LNCaP clone FGC (cell line): Measurements from ENCODE around the gene PAF1.

Source experiments
- DNase-seq: peaks from one replicate; pipeline ENCODE4 v3.0.0-alpha.2; 2011; ENCODE audit warnings: low read depth
- H3K4me3 ChIP-seq: 2 replicates; pipeline ENCODE4 v1.5.1; 2011; ENCODE audit warnings: mild to moderate bottlenecking, low read depth, low read length, control low read depth
- TF ChIP-seq, protein P1 (sequence below): IDR thresholded peaks from 2 replicates; pipeline ENCODE4 v1.5.1; 2012; ENCODE audit warnings: mild to moderate bottlenecking; ENCODE audit not compliant: control insufficient read depth, insufficient read depth; ENCODE audit errors: extremely low read depth

Gene PAF1

DNA sequence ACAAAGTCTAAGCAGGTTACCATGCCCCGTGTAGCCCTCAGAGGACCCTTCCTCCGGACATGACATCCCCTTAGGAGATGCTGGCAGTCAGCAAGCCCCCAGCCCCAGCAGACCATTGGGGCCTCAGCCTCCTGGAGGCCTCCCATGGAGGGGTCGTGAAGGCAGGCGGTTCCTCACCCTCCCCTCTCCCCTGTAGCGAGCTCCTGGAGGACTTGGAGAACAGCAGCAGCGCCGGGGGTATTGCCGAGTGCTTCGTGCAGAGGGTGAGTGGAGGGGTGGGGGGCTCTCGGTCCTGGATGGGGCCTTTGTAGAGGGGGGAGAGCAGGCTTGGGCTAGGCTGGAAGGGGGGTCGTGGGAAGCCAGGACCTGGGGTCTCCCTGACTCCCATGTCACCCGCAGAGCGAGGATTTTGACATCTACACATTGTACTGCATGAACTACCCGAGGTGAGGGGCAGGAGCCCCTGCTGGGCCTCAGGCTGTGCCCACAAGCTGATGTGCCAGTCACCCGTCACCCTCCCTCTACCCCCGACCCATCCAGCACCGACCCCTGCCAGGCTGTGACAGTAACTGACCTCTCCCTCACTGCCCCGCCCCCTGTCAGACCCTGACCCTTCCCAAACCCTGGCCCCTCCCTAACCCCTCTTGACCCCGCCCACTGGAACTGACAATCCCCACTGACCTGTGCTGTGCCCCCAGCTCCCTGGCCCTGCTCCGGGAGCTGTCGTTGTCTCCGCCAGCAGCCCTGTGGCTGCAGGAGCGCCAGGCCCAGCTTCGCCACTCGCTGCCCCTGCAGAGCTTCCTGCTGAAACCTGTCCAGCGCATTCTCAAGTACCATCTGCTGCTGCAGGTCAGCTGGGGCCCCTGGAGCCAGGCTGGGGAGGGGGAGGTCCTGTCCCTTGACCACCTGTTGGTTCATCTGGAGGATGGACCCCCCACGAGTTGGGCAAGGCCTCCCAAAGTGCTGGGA is 25.5 kb upstream of the PAF1 start:
- TF ChIP-seq, protein P1, sequence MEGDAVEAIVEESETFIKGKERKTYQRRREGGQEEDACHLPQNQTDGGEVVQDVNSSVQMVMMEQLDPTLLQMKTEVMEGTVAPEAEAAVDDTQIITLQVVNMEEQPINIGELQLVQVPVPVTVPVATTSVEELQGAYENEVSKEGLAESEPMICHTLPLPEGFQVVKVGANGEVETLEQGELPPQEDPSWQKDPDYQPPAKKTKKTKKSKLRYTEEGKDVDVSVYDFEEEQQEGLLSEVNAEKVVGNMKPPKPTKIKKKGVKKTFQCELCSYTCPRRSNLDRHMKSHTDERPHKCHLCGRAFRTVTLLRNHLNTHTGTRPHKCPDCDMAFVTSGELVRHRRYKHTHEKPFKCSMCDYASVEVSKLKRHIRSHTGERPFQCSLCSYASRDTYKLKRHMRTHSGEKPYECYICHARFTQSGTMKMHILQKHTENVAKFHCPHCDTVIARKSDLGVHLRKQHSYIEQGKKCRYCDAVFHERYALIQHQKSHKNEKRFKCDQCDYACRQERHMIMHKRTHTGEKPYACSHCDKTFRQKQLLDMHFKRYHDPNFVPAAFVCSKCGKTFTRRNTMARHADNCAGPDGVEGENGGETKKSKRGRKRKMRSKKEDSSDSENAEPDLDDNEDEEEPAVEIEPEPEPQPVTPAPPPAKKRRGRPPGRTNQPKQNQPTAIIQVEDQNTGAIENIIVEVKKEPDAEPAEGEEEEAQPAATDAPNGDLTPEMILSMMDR: no peak
- H3K4me3 ChIP-seq: no peak overlapping the region
- no peak for DNase-seq

DNA sequence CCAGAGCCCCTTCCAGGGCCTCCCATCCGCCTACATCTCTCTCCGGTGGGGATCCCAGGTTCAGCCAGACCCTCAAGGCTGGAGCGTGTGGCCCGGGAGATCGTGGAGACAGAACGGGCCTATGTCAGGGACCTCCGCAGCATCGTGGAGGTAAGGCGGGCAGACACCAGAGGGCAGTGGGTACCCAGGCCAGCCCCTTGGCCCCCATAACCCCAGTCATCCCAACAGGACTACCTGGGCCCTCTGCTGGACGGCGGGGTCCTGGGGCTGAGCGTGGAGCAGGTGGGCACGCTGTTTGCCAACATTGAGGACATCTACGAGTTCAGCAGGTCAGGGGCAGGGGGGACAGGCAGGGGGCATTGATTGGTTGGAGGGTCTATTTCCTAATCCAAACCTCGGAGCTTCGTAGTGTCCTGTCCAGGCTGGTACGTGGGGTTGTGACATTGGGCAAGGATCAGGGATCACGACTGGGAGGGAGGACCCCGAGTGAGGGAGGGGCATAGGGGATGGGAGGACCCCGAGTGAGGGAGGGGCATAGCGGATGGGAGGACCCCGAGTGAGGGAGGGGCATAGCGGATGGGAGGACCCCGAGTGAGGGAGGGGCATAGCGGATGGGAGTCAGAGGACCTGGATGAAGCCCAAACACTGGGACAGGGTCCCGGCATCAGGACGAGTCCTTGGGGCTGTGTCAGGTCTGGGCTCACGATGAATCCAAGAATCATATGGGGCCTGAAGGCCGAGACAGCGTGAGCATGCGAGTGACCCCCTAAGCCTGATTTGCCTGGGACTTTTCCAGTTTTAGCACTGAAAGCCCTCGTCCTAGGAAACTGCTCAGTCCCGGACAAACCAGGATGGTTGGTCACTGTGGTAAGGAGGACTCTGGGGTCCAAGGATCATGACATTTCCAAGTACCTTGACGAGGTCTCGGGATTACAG is 24.5 kb upstream of the PAF1 start:
- H3K4me3 ChIP-seq: no peak overlapping the region
- DNase-seq: no peak
- TF ChIP-seq, protein P1: no peak

DNA sequence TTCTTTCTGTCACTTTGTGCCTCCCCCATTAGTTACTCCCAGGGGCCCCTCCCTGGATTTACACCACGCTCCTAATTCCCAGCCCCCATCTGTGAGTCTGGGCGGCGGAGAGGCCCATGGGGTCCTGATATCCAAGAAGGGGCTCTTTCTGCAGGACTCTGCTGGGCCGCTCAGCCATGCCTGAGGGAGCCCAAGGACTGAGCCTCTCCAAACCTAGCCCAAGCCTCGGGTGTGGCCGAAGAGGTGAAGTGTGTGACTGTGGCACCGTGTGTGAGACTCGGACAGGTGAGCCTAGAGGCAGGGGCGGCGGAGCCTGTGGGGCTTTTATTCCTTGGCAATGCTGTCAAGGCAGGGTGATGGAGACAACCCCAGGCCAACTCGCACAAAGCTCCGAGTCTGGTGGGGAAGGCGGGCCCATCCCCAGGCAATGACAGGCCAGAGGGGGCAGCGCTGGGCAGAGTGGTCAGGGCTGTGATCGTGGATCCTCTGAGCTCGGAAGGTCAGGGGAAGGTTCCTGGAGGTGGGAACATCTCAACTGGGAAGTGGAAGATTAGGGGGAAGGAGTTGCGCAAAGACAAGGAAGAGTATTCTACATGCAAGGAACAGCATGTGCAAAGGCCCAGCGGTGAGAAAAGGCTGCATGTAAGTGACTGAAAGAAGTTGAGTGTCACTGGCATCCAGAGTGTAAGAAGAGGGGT is 23.2 kb upstream of the PAF1 start:
- TF ChIP-seq, protein P1: 0 out of 2 replicates have a peak, but pooled peaks have one; percentile 9
- no peak overlapping the region for H3K4me3 ChIP-seq
- DNase-seq: no peak

DNA sequence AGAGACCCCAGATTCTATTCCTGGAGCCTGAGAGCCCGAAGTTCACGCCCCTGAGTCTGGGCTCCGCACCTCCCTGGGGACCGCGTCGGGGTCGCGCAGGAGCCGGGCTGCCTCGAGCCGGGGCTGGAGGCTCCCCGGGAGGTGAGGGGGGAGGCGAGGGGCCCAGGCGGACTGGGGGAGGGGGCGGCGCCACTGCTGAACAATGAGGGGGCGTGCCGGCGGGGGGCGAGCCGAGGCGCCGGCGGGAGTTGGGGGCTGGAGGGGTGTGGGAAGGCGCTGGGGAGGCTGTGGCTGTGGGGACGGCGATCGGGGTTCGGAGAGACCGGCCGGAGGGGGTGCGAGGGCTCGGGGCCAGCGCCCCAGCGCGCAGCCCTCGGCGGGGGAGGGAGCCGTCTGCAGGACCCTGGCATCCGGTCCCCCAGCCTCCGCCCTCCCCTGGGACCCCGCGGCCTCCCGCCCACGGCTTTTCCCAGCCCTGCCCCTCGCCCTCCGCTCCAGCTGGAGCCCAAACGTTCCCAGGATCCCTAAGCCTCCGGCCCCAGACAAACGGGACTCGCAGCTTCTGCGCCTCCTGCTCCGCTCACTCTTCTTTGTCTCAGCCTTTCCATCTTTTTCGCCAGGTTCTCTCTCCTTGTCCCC is 22.5 kb upstream of the PAF1 start:
- H3K4me3 ChIP-seq: peak overlapping the region; percentile 82
- no peak for DNase-seq
- TF ChIP-seq, protein P1: no peak

DNA sequence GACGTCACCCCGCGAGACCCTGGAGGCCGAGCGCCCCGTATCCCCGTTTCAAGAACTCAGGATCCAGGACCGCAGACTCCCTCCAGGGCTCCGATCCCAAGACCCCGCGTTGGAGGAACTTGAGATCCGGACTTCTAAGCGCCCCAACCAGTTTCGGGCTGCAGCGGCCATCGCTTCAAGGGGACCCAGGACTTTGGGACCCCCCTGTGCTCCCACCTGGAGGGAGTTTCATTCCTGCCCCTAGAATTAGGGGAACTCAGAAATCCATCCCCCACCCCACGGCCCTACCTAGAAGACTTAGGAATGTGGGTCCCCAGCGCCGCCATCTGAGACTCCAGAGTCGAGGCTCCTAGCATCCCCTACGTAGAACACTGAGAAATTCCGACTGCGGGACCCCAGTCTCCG is 22.0 kb upstream of the PAF1 start:
- TF ChIP-seq, protein P1: no peak
- DNase-seq: no peak
- H3K4me3 ChIP-seq: peak overlapping the region; percentile 82
